Body of pancreas (tissue), 4 donors: ENCODE data around the gene ADORA2A.

Experiments
- CTCF ChIP-seq, 7 experiments: fragments of 450-650 bp in 4 of 7; fragments of 200-600 bp in 3 of 7; sonication (generic) in 3 of 7; IDR thresholded peaks; one replicate each; pipeline ENCODE4 v1.5.1; 2016 to 2019; ENCODE audit warnings: antibody characterized with exemption in 7 of 7
- POLR2A ChIP-seq, 3 donors: fragments of 450-650 bp; IDR thresholded peaks; one replicate each; pipeline ENCODE4 v1.6.1; 2016; ENCODE audit warnings: antibody characterized with exemption in 3 of 3, mild to moderate bottlenecking in 2 of 3

DNA sequence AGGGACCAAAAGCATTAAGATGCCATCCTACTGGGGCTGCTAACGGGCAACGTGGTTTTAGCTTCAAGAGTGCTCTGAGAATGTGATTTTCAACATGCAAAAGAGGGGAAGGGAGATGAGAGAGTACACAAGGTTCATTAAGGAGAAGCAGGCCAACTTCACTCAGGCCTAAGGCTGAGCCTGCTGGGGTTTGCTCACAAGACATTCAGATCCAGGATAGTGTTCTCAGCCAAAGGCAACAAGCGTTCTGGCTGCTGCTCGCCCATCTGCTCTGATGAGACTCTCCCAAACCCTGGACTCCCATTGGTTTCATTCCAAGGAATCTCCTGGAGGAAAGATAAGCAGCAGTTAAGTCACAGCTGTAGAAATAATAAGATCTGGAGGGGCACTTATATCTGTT is 44.2 kb downstream of the ADORA2A start:
- TF ChIP-seq POLR2A (IDR thresholded peaks at IDR 0.05) (no peak), CTCF (IDR thresholded peaks at IDR 0.05) (no peak)
